Activated B cell treated with CpG ODN at 0.5 μM for 24 hours (primary cell): Measurements from ENCODE around the gene NRSN2. TPM values are rescaled to one million over a fixed set of nuclear protein-coding genes. Genes with fewer than 3 reads are reported as not detected.

ENCODE experiments used
- ATAC-seq: fragments of 200-7000 bp; cut with Tn5 transposase; one replicate; pipeline ENCODE4 v1.10.0; 2021; ENCODE audit warnings: low read depth, mild to moderate bottlenecking, moderate library complexity
- CTCF ChIA-PET: fragments of 350-600 bp; sonication (Branson Sonifier 250); formaldehyde crosslinking; loops from one replicate; lab custom pipeline; 2021; ENCODE audit warnings: antibody characterized with exemption; lab: Charles Lee
- POLR2A ChIA-PET: fragments of 350-600 bp; sonication (Branson Sonifier 250); formaldehyde crosslinking; loops from one replicate; lab custom pipeline; 2021; ENCODE audit warnings: antibody characterized with exemption; lab: Charles Lee
- DNase-seq: peaks from one replicate; pipeline ENCODE4 v3.0.0; 2022
- H3K27ac Mint-ChIP-seq: one replicate; pipeline ENCODE4 v1.8.0; 2020; ENCODE audit warnings: mixed read lengths
- H3K27me3 Mint-ChIP-seq: one replicate; pipeline ENCODE4 v1.8.0; 2021; ENCODE audit warnings: mixed read lengths
- H3K36me3 Mint-ChIP-seq: one replicate; pipeline ENCODE4 v1.8.0; 2021; ENCODE audit warnings: low read depth, mixed read lengths
- H3K4me1 Mint-ChIP-seq: one replicate; pipeline ENCODE4 v1.8.0; 2021; ENCODE audit warnings: mixed read lengths
- H3K4me3 Mint-ChIP-seq: one replicate; pipeline ENCODE4 v1.8.0; 2020; ENCODE audit warnings: mild to moderate bottlenecking, mixed read lengths
- H3K9me3 Mint-ChIP-seq: one replicate; pipeline ENCODE4 v1.8.0; 2020; ENCODE audit warnings: mixed read lengths
- CTCF ChIP-seq: fragments of 200-600 bp; IDR thresholded peaks from one replicate; pipeline ENCODE4 v1.8.0; 2022; ENCODE audit warnings: antibody characterized with exemption, mild to moderate bottlenecking
- intact Hi-C: fragments of 100-400 bp; cut with micrococcal nuclease; formaldehyde crosslinking; loops from one replicate; pipeline ENCODE4 v1.15.1; 2024
- total RNA-seq: library from RNA; stranded (reverse); gene quantifications from 2 replicates; pipeline ENCODE4 v1.2.3, GENCODE V29; 2022

The NRSN2 gene
- total RNA-seq, 1 donor from 2014 or later, result 12.8 TPM

- Mint-ChIP-seq H3K4me3 (no peak overlapping the region), H3K27ac (no peak overlapping the region), H3K4me1 (no peaks in the 10 kb centered on the region), H3K27me3 (no peaks in the 10 kb centered on the region), H3K9me3 (no peaks in the 10 kb centered on the region), H3K36me3 (peaks cover 62% of the 10 kb centered on the region)
- ChIA-PET CTCF (no interaction called here), POLR2A (no interaction called here)
- no peak for DNase-seq
- intact Hi-C loops, result no loop called here
- ATAC-seq, result no peak
- TF ChIP-seq CTCF, result no peak
Measured at GRCh38 chr20:396252-396618, 49.3 kb downstream of the NRSN2 start.

GRCh38 chr20:396619-397431, 49.9 kb downstream of the NRSN2 start:
- no peak for ATAC-seq
- CTCF ChIA-PET, result no interaction called here
- no peak overlapping the region for H3K4me3 Mint-ChIP-seq
- POLR2A ChIA-PET, result no interaction called here
- DNase-seq, result no peak
- no peaks in the 10 kb centered on the region for H3K9me3 Mint-ChIP-seq
- H3K36me3 Mint-ChIP-seq, result peaks cover 56% of the 10 kb centered on the region
- intact Hi-C loops, result no loop called here
- H3K4me1 Mint-ChIP-seq, result peaks cover 2% of the 10 kb centered on the region
- TF ChIP-seq CTCF, result no peak
- no peak overlapping the region for H3K27ac Mint-ChIP-seq
- no peaks in the 10 kb centered on the region for H3K27me3 Mint-ChIP-seq

GRCh38 chr20:397432-398237, 50.7 kb downstream of the NRSN2 start:
- DNase-seq, result no peak
- H3K27me3 Mint-ChIP-seq, result no peaks in the 10 kb centered on the region
- no peaks in the 10 kb centered on the region for H3K9me3 Mint-ChIP-seq
- CTCF ChIA-PET, result no interaction called here
- POLR2A ChIA-PET, result interaction anchor here (0.6 kb wide), 1 partner anchor 128 kb away, joined by 5 read pairs; no protein-coding TSS in a partner anchor
- H3K4me1 Mint-ChIP-seq, result peaks cover 9% of the 10 kb centered on the region
- H3K27ac Mint-ChIP-seq, result no peak overlapping the region
- peaks cover 48% of the 10 kb centered on the region for H3K36me3 Mint-ChIP-seq
- TF ChIP-seq CTCF, result no peak
- intact Hi-C loops, result no loop called here
- no peak for ATAC-seq
- H3K4me3 Mint-ChIP-seq, result no peak overlapping the region

GRCh38 chr20:399182-399707, 52.3 kb downstream of the NRSN2 start:
- ChIA-PET CTCF (no interaction called here), POLR2A (no interaction called here)
- no peak overlapping the region for H3K27ac Mint-ChIP-seq
- H3K9me3 Mint-ChIP-seq, result peaks cover 3% of the 10 kb centered on the region
- intact Hi-C loops, result no loop called here
- ATAC-seq, result no peak
- no peak for TF ChIP-seq CTCF
- peaks cover 14% of the 10 kb centered on the region for H3K4me1 Mint-ChIP-seq
- H3K4me3 Mint-ChIP-seq, result no peak overlapping the region
- no peak for DNase-seq
- no peaks in the 10 kb centered on the region for H3K27me3 Mint-ChIP-seq
- H3K36me3 Mint-ChIP-seq, result peaks cover 34% of the 10 kb centered on the region

- POLR2A ChIA-PET, result no interaction called here
Measured at GRCh38 chr20:400128-400453, 53.2 kb downstream of the NRSN2 start.

More at GRCh38 chr20:400128-400453, 53.2 kb downstream of the NRSN2 start:
- Mint-ChIP-seq H3K4me1 (peaks cover 14% of the 10 kb centered on the region), H3K27ac (no peak overlapping the region), H3K36me3 (peaks cover 28% of the 10 kb centered on the region), H3K4me3 (no peak overlapping the region), H3K27me3 (no peaks in the 10 kb centered on the region), H3K9me3 (peaks cover 3% of the 10 kb centered on the region)
- intact Hi-C loops, result no loop called here
- CTCF ChIA-PET, result no interaction called here
- ATAC-seq, result no peak
- TF ChIP-seq CTCF, result no peak
- DNase-seq, result no peak
